Fibroblast of the aortic adventitia (primary cell): ENCODE results near the gene PLD1. TPM values are rescaled to one million over a fixed set of nuclear protein-coding genes. Genes with fewer than 3 reads are reported as not detected.
A peak's percentile ranks its signal among the peaks of the same experiment; 100 is the strongest.

Experiments
- DNase-seq: peaks from one replicate; pipeline ENCODE4 v3.0.0-alpha.2; 2010; ENCODE audit warnings: low read depth
- H3K4me3 ChIP-seq: 2 replicates; pipeline ENCODE4 v1.5.1; 2011; ENCODE audit warnings: low read depth, mild to moderate bottlenecking, control low read depth, low read length, moderate library complexity
- CTCF ChIP-seq: IDR thresholded peaks from 2 replicates; pipeline ENCODE4 v1.5.1; 2011; ENCODE audit warnings: mild to moderate bottlenecking, low read length, control low read depth, inconsistent platforms; ENCODE audit not compliant: insufficient read depth
- total RNA-seq: library from RNA; depleted of rRNA; stranded (reverse); fragments of >200 nt; gene quantifications from 2 replicates; pipeline ENCODE4 v1.2.3, GENCODE V29; 2012; ENCODE audit warnings: low replicate concordance

PLD1 gene
- total RNA-seq, 1 donor: 23.1 TPM

- DNase-seq: no peak
- peak overlapping the region; percentile 76 for H3K4me3 ChIP-seq
- TF ChIP-seq CTCF: no peak
Observed at GRCh38 chr3:171768986-171769385, 41.3 kb downstream of the PLD1 start.

- no peak for TF ChIP-seq CTCF
- peak overlapping the region; percentile 76 for H3K4me3 ChIP-seq
- DNase-seq: peak; percentile 69
Observed at GRCh38 chr3:171768281-171768900, 41.9 kb downstream of the PLD1 start.

GRCh38 chr3:171765511-171765887 lies 44.8 kb downstream of the PLD1 start:
- no peak for TF ChIP-seq CTCF
- DNase-seq: no peak
- no peak overlapping the region for H3K4me3 ChIP-seq

- no peak for DNase-seq
- H3K4me3 ChIP-seq: no peak overlapping the region
- no peak for TF ChIP-seq CTCF
Observed at GRCh38 chr3:171763392-171763791, 46.9 kb downstream of the PLD1 start.

- no peak for DNase-seq
- TF ChIP-seq CTCF: no peak
Observed at GRCh38 chr3:171760477-171760876, 49.8 kb downstream of the PLD1 start.

GRCh38 chr3:171758109-171758508 lies 52.2 kb downstream of the PLD1 start:
- DNase-seq: no peak
- no peak for TF ChIP-seq CTCF
- no peak overlapping the region for H3K4me3 ChIP-seq

More at GRCh38 chr3:171760477-171760876, 49.8 kb downstream of the PLD1 start:
- H3K4me3 ChIP-seq: no peak overlapping the region
